Neural cell (in vitro differentiated cells): ENCODE results near the gene PPP1R3G.

Experiments
- CTCF ChIP-seq: fragments of 450-650 bp; IDR thresholded peaks from 2 replicates; pipeline ENCODE4 v1.5.1; 2014; ENCODE audit warnings: antibody characterized with exemption, mild to moderate bottlenecking, moderate library complexity; ENCODE audit not compliant: poor library complexity, severe bottlenecking
- EP300 ChIP-seq: fragments of 450-650 bp; conservative IDR thresholded peaks from 2 replicates; pipeline ENCODE4 v1.6.1; 2014; ENCODE audit warnings: antibody characterized with exemption, mild to moderate bottlenecking, moderate library complexity; ENCODE audit not compliant: poor library complexity, severe bottlenecking
- POLR2AphosphoS5 ChIP-seq: IDR thresholded peaks from 2 replicates; pipeline ENCODE4 v1.6.1; 2012
- RAD21 ChIP-seq: fragments of 450-650 bp; conservative IDR thresholded peaks from 2 replicates; pipeline ENCODE4 v1.6.1; 2014; ENCODE audit warnings: antibody characterized with exemption, mild to moderate bottlenecking, moderate library complexity
- SMC3 ChIP-seq: fragments of 450-650 bp; conservative IDR thresholded peaks from 2 replicates; pipeline ENCODE4 v1.6.1; 2014; ENCODE audit warnings: antibody characterized with exemption, mild to moderate bottlenecking, moderate library complexity; ENCODE audit not compliant: poor library complexity
- TAF1 ChIP-seq: IDR thresholded peaks from 2 replicates; pipeline ENCODE4 v1.6.1; 2012; ENCODE audit warnings: low read depth

- TF ChIP-seq RAD21 (no peak), CTCF (no peak), EP300 (no peak), TAF1 (no peak), SMC3 (no peak), POLR2AphosphoS5 (no peak)
Observed at GRCh38 chr6:5124526-5124925, 39.4 kb downstream of the PPP1R3G start.
